Calu3 (cell line): Measurements from ENCODE around the gene CROT. TPM values are rescaled to one million over a fixed set of nuclear protein-coding genes. Genes with fewer than 3 reads are reported as not detected.

Source experiments
- BruUV-seq: library from RNA; stranded (reverse); fragments of 400-500 nt; replicated peaks from 2 replicates; lab custom pipeline; 2021; lab: Mats Ljungman, UMichigan
- CTCF ChIA-PET: fragments of 300-600 bp; sonication (Branson Sonifier 250); formaldehyde crosslinking; loops from one replicate; lab custom pipeline; 2022; ENCODE audit warnings: antibody characterized with exemption; lab: Charles Lee
- DNase-seq: peaks from one replicate; pipeline ENCODE4 v3.0.0; 2022
- H3K27ac Mint-ChIP-seq: one replicate; pipeline ENCODE4 v1.8.0; 2022; ENCODE audit warnings: mixed read lengths; ENCODE audit not compliant: unreplicated experiment
- H3K27me3 Mint-ChIP-seq: one replicate; pipeline ENCODE4 v1.8.0; 2022; ENCODE audit warnings: mixed read lengths; ENCODE audit not compliant: unreplicated experiment
- H3K36me3 Mint-ChIP-seq: one replicate; pipeline ENCODE4 v1.8.0; 2022; ENCODE audit warnings: mild to moderate bottlenecking, moderate library complexity, mixed read lengths; ENCODE audit not compliant: insufficient read depth, unreplicated experiment
- H3K4me1 Mint-ChIP-seq: one replicate; pipeline ENCODE4 v1.8.0; 2022; ENCODE audit warnings: mild to moderate bottlenecking, low read depth, mixed read lengths; ENCODE audit not compliant: unreplicated experiment
- H3K4me3 Mint-ChIP-seq: one replicate; pipeline ENCODE4 v1.8.0; 2022; ENCODE audit warnings: mild to moderate bottlenecking, low read depth, moderate library complexity, mixed read lengths; ENCODE audit not compliant: unreplicated experiment
- H3K9me3 Mint-ChIP-seq: one replicate; pipeline ENCODE4 v1.8.0; 2022; ENCODE audit warnings: low read depth, mixed read lengths; ENCODE audit not compliant: unreplicated experiment
- intact Hi-C: fragments of 100-400 bp; cut with micrococcal nuclease; formaldehyde crosslinking; loops from one replicate; pipeline ENCODE4 v1.10.0; 2022; ENCODE audit not compliant: unreplicated experiment
- total RNA-seq: library from RNA; stranded (reverse); gene quantifications from 2 replicates; pipeline ENCODE4 v1.2.3, GENCODE V29; 2022
- TF ChIP-seq, protein P1 (sequence below): fragments of 200-600 bp; IDR thresholded peaks from one replicate; pipeline ENCODE4 v1.8.0; 2022; ENCODE audit warnings: antibody characterized with exemption; ENCODE audit not compliant: unreplicated experiment

CROT gene
- total RNA-seq, 1 experiment from 2014 or later = 7.3 TPM

DNA sequence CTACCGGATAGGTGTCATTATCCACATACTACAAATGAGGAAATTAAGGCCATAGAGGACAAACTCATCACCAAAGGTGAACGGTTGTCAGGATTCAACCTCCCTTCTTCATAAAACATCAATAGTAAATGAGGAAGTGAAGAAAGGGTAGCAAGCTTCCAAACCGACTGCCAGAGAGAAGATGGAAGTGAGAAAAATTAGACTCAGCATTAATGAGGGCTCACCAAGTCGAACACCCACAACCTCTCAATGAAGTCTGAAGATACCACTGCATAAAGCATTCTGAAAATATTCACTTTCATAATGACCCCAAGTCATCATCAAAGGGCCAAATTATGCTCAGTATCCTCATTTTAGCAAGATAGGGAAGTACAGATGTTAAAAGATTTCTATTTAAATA lies 100.4 kb downstream of the CROT start:
- no peak for DNase-seq
- Mint-ChIP-seq H3K27ac (no peak overlapping the region), H3K4me3 (no peak overlapping the region), H3K9me3 (no peaks in the 10 kb centered on the region), H3K27me3 (no peaks in the 10 kb centered on the region), H3K36me3 (no peaks in the 10 kb centered on the region), H3K4me1 (no peaks in the 10 kb centered on the region)
- CTCF ChIA-PET = no interaction called here
- intact Hi-C loops = no loop called here
- no TSS peak for BruUV-seq
- TF ChIP-seq, protein P1, sequence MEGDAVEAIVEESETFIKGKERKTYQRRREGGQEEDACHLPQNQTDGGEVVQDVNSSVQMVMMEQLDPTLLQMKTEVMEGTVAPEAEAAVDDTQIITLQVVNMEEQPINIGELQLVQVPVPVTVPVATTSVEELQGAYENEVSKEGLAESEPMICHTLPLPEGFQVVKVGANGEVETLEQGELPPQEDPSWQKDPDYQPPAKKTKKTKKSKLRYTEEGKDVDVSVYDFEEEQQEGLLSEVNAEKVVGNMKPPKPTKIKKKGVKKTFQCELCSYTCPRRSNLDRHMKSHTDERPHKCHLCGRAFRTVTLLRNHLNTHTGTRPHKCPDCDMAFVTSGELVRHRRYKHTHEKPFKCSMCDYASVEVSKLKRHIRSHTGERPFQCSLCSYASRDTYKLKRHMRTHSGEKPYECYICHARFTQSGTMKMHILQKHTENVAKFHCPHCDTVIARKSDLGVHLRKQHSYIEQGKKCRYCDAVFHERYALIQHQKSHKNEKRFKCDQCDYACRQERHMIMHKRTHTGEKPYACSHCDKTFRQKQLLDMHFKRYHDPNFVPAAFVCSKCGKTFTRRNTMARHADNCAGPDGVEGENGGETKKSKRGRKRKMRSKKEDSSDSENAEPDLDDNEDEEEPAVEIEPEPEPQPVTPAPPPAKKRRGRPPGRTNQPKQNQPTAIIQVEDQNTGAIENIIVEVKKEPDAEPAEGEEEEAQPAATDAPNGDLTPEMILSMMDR = no peak

DNA sequence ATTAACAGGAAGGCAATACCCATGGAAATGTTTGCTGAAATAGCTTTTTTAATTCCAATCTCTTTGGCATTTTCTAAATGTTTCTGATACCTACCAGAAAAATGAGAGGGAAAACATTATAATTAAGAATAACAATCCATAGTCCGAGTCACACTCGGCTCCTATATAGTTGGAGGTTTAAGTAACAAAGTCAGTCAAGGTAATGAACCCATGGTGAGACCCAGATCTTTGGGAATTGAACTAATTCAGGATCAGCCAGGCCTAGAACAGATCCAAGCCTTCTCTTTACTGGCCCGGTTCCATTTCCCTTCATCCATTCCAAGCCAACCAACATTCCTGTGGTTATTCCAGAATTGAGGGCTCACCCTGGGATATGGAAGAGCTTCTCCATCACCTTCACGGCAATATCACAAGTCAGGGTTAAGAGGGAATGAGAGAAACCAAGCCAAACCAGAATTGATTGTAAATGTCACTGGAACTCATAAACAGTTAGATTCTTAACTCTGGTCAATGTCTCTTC lies 101.7 kb downstream of the CROT start:
- Mint-ChIP-seq H3K27me3 (no peaks in the 10 kb centered on the region), H3K36me3 (no peaks in the 10 kb centered on the region), H3K27ac (no peak overlapping the region), H3K4me1 (no peaks in the 10 kb centered on the region), H3K9me3 (no peaks in the 10 kb centered on the region), H3K4me3 (no peak overlapping the region)
- TF ChIP-seq, protein P1 = no peak
- no TSS peak for BruUV-seq
- no peak for DNase-seq
- intact Hi-C loops = no loop called here
- CTCF ChIA-PET = no interaction called here

DNA sequence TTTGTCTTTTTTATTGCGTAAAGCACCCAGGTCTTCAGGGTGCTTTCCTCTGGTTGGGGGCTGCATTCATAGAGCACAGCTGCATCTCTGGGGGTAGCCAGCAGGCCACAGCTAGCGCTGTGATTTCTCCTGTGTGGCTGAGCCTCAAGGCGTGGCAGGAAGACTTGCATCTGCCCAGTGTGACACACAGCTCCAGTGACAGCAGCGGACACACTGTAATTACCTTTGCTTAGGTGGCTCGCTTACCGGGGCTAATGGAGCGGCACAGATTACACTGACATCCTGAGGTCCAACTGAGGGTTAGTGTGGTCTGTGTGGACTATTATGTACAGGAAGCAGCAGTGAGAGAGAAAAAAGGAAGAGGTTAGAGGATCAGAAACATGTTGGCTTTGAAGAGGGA lies 102.9 kb downstream of the CROT start:
- no peaks in the 10 kb centered on the region for H3K9me3 Mint-ChIP-seq
- CTCF ChIA-PET = no interaction called here

More for the DNA sequence above, 102.9 kb downstream of the CROT start:
- TF ChIP-seq, protein P1 = no peak
- Mint-ChIP-seq H3K27me3 (no peaks in the 10 kb centered on the region), H3K27ac (no peak overlapping the region), H3K4me1 (no peaks in the 10 kb centered on the region), H3K4me3 (no peak overlapping the region), H3K36me3 (no peaks in the 10 kb centered on the region)
- DNase-seq = no peak
- BruUV-seq = no TSS peak
- intact Hi-C loops = no loop called here

Other genes with a start within 250 kb of the CROT start
- 58.3 and 64.0 TPM in 2 replicates for gene DMTF1, start 193.2 kb upstream of the CROT start, total RNA-seq
- 22.1 and 23.2 TPM in 2 replicates for gene TMEM243, start 125.9 kb upstream of the CROT start, total RNA-seq
- gene ABCB4, start 130.0 kb downstream of the CROT start, total RNA-seq = not detected in 2 replicates